PC-3 (cell line): ENCODE results near the gene NRAS. TPM values are rescaled to one million over a fixed set of nuclear protein-coding genes. Genes with fewer than 3 reads are reported as not detected.
A peak's percentile ranks its signal among the peaks of the same experiment; 100 is the strongest.

Experiments
- ATAC-seq: fragments of 200-7000 bp; cut with Tn5 transposase; 2 replicates; pipeline ENCODE4 v1.9.1; 2020; ENCODE audit warnings: mild to moderate bottlenecking, moderate library complexity
- BruUV-seq: library from RNA; stranded (reverse); fragments of 400-500 nt; replicated peaks from 2 replicates; lab custom pipeline; 2021; lab: Mats Ljungman, UMichigan
- CTCF ChIA-PET: fragments of 300-600 bp; sonication (Branson Sonifier 250); formaldehyde crosslinking; loops from one replicate; lab custom pipeline; 2022; ENCODE audit warnings: antibody characterized with exemption; lab: Charles Lee
- POLR2A ChIA-PET: fragments of 300-600 bp; sonication (Branson Sonifier 250); formaldehyde crosslinking; loops from one replicate; lab custom pipeline; 2022; ENCODE audit warnings: antibody characterized with exemption; ENCODE audit not compliant: unreplicated experiment; lab: Charles Lee
- DNase-seq: peaks from one replicate; pipeline ENCODE4 v3.0.0-alpha.2; 2015
- H2AFZ ChIP-seq: fragments of 300-600 bp; sonication (generic); 2 replicates; pipeline ENCODE4 v1.6.0; 2016; ENCODE audit warnings: antibody characterized with exemption, low read length
- H3F3A ChIP-seq: fragments of 300-600 bp; sonication (generic); one replicate; pipeline ENCODE4 v1.6.0; 2017; ENCODE audit warnings: antibody characterized with exemption, low read length, control low read depth, mild to moderate bottlenecking; ENCODE audit not compliant: unreplicated experiment
- H3K27ac ChIP-seq: fragments of 300-600 bp; sonication (generic); 2 replicates; pipeline ENCODE4 v1.5.1; 2016; ENCODE audit warnings: mild to moderate bottlenecking, low read length
- H3K27me3 ChIP-seq: fragments of 300-600 bp; sonication (generic); 2 replicates; pipeline ENCODE4 v1.6.1; 2016; ENCODE audit warnings: low read length, mixed read lengths
- H3K36me3 ChIP-seq: fragments of 300-600 bp; sonication (generic); 2 replicates; pipeline ENCODE4 v1.6.1; 2016; ENCODE audit warnings: low read depth, mixed run types, low read length, mixed read lengths
- H3K4me1 ChIP-seq: fragments of 300-600 bp; sonication (generic); 2 replicates; pipeline ENCODE4 v1.5.1; 2016; ENCODE audit warnings: low read length; ENCODE audit not compliant: insufficient read depth
- H3K4me2 ChIP-seq: fragments of 300-600 bp; sonication (generic); 2 replicates; pipeline ENCODE4 v1.6.0; 2016; ENCODE audit warnings: low read length
- H3K4me3 ChIP-seq: fragments of 300-600 bp; sonication (generic); 2 replicates; pipeline ENCODE4 v1.5.1; 2016; ENCODE audit warnings: mild to moderate bottlenecking, low read length, mixed read lengths
- H3K79me2 ChIP-seq: fragments of 300-600 bp; sonication (generic); 2 replicates; pipeline ENCODE4 v1.6.1; 2017; ENCODE audit warnings: low read length, mixed read lengths
- H3K9ac ChIP-seq: fragments of 300-600 bp; sonication (generic); 2 replicates; pipeline ENCODE4 v1.6.0; 2016; ENCODE audit warnings: mild to moderate bottlenecking, low read length
- H3K9me2 ChIP-seq: fragments of 300-600 bp; sonication (generic); replicated peaks from 2 replicates; pipeline ENCODE4 v1.6.1; 2016; ENCODE audit warnings: mixed run types, low read length, mixed read lengths
- H3K9me3 ChIP-seq: fragments of 300-600 bp; sonication (generic); 2 replicates; pipeline ENCODE4 v1.6.1; 2016; ENCODE audit warnings: low read length, mixed read lengths
- H4K20me1 ChIP-seq: fragments of 300-600 bp; sonication (generic); 2 replicates; pipeline ENCODE4 v1.6.1; 2016; ENCODE audit warnings: low read length, mixed read lengths
- CTCF ChIP-seq: fragments of 300-600 bp; sonication (generic); conservative IDR thresholded peaks from 2 replicates; pipeline ENCODE4 v1.5.1; 2017; ENCODE audit warnings: antibody characterized with exemption, low read depth, mild to moderate bottlenecking, low read length
- EZH2 ChIP-seq: fragments of 300-600 bp; sonication (generic); IDR thresholded peaks from one replicate; pipeline ENCODE4 v1.6.1; 2017; ENCODE audit warnings: antibody characterized with exemption, mild to moderate bottlenecking, low read length; ENCODE audit not compliant: unreplicated experiment
- EZH2phosphoT487 ChIP-seq: fragments of 300-600 bp; sonication (generic); IDR thresholded peaks from 2 replicates; pipeline ENCODE4 v1.6.1; 2018; ENCODE audit warnings: mild to moderate bottlenecking, antibody characterized with exemption, low read length, borderline replicate concordance
- intact Hi-C: fragments of 100-400 bp; cut with micrococcal nuclease; formaldehyde crosslinking; loops from 2 replicates; pipeline ENCODE4 v1.9.0; 2023
- total RNA-seq: library from RNA; depleted of rRNA; stranded (reverse); fragments of >200 nt; gene quantifications from 2 replicates; pipeline ENCODE4 v1.2.3, GENCODE V29; 2014

Gene NRAS
- total RNA-seq, 1 experiment from 2014 or later = 15.1 TPM

DNA sequence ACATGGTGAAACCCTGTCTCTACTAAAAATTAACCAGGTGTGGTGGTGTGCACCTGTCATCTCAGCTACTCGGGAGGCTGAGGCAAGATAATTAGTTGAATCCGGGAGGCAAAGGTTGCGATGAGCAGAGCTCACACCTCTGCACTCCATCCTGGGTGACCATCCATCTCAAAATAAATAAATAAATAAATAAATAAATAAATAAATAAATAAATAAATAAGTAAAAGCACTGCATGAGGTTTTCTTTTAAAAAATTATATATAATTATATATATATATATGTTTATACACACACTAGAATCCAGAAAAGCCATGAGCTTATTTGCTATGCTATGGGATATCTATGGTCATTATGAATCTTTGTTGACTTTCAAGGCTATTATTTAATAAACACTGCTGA is 23.6 kb downstream of the NRAS start:
- no peak for ATAC-seq
- no peaks in the 10 kb centered on the region for H3K4me1 ChIP-seq
- no peaks in the 10 kb centered on the region for H3K36me3 ChIP-seq
- ChIA-PET CTCF (interaction anchor here (0.6 kb wide), 1 partner anchor 364 kb away, joined by 3 read pairs; no protein-coding TSS in a partner anchor), POLR2A (no interaction called here)
- no peak overlapping the region for H3K4me2 ChIP-seq
- no peaks in the 10 kb centered on the region for H3F3A ChIP-seq
- BruUV-seq = no TSS peak
- H3K9me3 ChIP-seq = no peaks in the 10 kb centered on the region
- peaks cover 7% of the 10 kb centered on the region; the same call in 1 of the 2 replicates for H3K27me3 ChIP-seq
- H3K27ac ChIP-seq = no peak overlapping the region
- H3K79me2 ChIP-seq = no peaks in the 10 kb centered on the region
- H3K9me2 ChIP-seq = no peaks in the 10 kb centered on the region
- H3K9ac ChIP-seq = no peak overlapping the region
- no peak for TF ChIP-seq EZH2phosphoT487
- TF ChIP-seq CTCF = no peak
- no peak for TF ChIP-seq EZH2
- no peak overlapping the region for H3K4me3 ChIP-seq
- no peak for DNase-seq
- intact Hi-C loops = no loop called here
- H2AFZ ChIP-seq = no peak overlapping the region
- no peaks in the 10 kb centered on the region for H4K20me1 ChIP-seq

- Histone ChIP-seq H3K27me3 (peaks cover 7% of the 10 kb centered on the region; the same call in 1 of the 2 replicates), H3K9me2 (no peaks in the 10 kb centered on the region), H2AFZ (no peak overlapping the region), H3K4me3 (no peak overlapping the region), H3F3A (no peaks in the 10 kb centered on the region), H3K4me1 (no peaks in the 10 kb centered on the region), H3K36me3 (no peaks in the 10 kb centered on the region), H4K20me1 (no peaks in the 10 kb centered on the region), H3K79me2 (no peaks in the 10 kb centered on the region), H3K9me3 (no peaks in the 10 kb centered on the region), H3K4me2 (no peak overlapping the region), H3K9ac (no peak overlapping the region), H3K27ac (no peak overlapping the region)
- DNase-seq = peak; percentile 45
- no TSS peak for BruUV-seq
- no peak for ATAC-seq
- intact Hi-C loops = no loop called here
- TF ChIP-seq EZH2 (no peak), CTCF (no peak), EZH2phosphoT487 (no peak)
- ChIA-PET CTCF (no interaction called here), POLR2A (no interaction called here)
Observed at GRCh38 chr1:114691061-114691460, 25.5 kb downstream of the NRAS start.

DNA sequence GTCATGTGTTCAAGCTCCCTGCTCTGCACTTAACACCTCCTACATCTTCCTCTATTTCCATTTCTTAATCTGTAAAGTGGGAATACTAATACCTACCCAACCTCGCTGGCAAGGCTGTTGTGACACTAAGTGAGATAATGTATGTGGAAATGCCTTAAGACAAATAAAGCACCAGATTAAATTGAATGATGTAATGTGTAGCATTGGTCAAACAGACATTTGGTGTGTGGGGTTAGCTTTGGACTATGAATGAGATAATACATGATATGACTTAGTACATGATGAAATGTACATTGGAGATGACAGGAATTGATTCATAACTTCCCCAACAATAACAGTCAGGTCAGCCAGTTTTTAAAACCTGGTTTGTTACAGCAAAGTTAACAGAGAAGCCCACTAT is 26.4 kb downstream of the NRAS start:
- intact Hi-C loops = no loop called here
- Histone ChIP-seq H4K20me1 (no peaks in the 10 kb centered on the region), H3K4me2 (no peak overlapping the region), H3F3A (no peaks in the 10 kb centered on the region), H2AFZ (no peak overlapping the region), H3K27me3 (peaks cover 10% of the 10 kb centered on the region), H3K79me2 (no peaks in the 10 kb centered on the region), H3K36me3 (no peaks in the 10 kb centered on the region), H3K4me1 (no peaks in the 10 kb centered on the region), H3K9me2 (no peaks in the 10 kb centered on the region), H3K9me3 (no peaks in the 10 kb centered on the region), H3K9ac (no peak overlapping the region), H3K27ac (no peak overlapping the region), H3K4me3 (no peak overlapping the region)
- POLR2A ChIA-PET = no interaction called here
- BruUV-seq = no TSS peak
- ATAC-seq (no peak), DNase-seq (no peak)
- CTCF ChIA-PET = no interaction called here
- TF ChIP-seq CTCF (no peak), EZH2phosphoT487 (no peak), EZH2 (no peak)
